GM12892 (cell line): ENCODE data around the gene UFC1.

Experiments used
- POLR2A ChIP-seq: IDR thresholded peaks from 2 replicates; pipeline ENCODE4 v1.6.1; 2011; ENCODE audit warnings: low read depth, low read length, control low read depth
- POLR2AphosphoS5 ChIP-seq: IDR thresholded peaks from 2 replicates; pipeline ENCODE4 v1.6.1; 2011; ENCODE audit warnings: low read depth, low read length, control low read depth
- TAF1 ChIP-seq: IDR thresholded peaks from 2 replicates; pipeline ENCODE4 v1.6.1; 2011; ENCODE audit warnings: low read depth, mild to moderate bottlenecking, control low read depth, low read length, borderline replicate concordance

GRCh38 chr1:161207173-161207572 is 53.4 kb downstream of the UFC1 start:
- TF ChIP-seq POLR2AphosphoS5 (no peak), TAF1 (no peak), POLR2A (no peak)
